ENCODE results near the gene IRF2BP1. TPM values are rescaled to one million over a fixed set of nuclear protein-coding genes. Genes with fewer than 3 reads are reported as not detected.
"Not testable (repeated sequence)": the region's sequence is repeated elsewhere in the genome, so short reads cannot be mapped to it uniquely, and the experiment has no call there.

The IRF2BP1 gene
- total RNA-seq, 2 experiments from 2014 or later = 17.5 to 19.1 TPM

DNA sequence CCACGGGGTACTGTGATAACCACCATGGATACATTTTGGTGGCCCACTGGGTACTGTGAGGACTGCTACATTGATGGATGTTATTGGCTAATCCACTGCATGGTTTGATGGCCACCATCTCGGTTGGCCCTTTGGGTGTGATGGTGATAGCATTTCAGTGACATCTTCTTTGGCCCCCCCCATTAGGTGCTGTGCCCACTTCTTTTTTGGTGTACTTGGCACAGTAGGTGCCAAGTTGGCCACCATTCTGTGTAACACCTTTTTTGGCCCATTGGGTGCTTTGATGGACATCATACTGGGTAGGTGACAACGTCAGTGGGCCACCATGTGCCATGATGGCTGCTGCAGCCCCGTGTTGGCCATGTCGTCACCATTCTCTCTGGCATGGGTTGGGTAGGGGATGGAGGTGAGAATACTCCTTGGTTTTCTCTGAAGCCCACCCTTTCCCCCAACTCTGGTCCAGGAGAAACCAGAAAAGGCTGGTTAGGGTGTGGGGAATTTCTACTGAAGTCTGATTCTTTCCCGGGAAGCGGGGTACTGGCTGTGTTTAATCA lies 12.6 kb downstream of the IRF2BP1 start:
- POLR2A ChIA-PET = no interaction called here
- CTCF ChIA-PET = interaction anchor here (1.6 kb wide), 1 partner anchor 9 kb away, joined by 4 read pairs; no protein-coding TSS in a partner anchor
- peaks cover 13% of the 10 kb centered on the region for H3K27me3 Mint-ChIP-seq
- no peak overlapping the region for H3K4me3 Mint-ChIP-seq
- H3K36me3 Mint-ChIP-seq (ENCODE audit: low read depth) = no peaks in the 10 kb centered on the region
- no peak overlapping the region for H3K27ac Mint-ChIP-seq
- no peak for DNase-seq
- no peaks in the 10 kb centered on the region for H3K9me3 Mint-ChIP-seq
- peaks cover 14% of the 10 kb centered on the region for H3K4me1 Mint-ChIP-seq

DNA sequence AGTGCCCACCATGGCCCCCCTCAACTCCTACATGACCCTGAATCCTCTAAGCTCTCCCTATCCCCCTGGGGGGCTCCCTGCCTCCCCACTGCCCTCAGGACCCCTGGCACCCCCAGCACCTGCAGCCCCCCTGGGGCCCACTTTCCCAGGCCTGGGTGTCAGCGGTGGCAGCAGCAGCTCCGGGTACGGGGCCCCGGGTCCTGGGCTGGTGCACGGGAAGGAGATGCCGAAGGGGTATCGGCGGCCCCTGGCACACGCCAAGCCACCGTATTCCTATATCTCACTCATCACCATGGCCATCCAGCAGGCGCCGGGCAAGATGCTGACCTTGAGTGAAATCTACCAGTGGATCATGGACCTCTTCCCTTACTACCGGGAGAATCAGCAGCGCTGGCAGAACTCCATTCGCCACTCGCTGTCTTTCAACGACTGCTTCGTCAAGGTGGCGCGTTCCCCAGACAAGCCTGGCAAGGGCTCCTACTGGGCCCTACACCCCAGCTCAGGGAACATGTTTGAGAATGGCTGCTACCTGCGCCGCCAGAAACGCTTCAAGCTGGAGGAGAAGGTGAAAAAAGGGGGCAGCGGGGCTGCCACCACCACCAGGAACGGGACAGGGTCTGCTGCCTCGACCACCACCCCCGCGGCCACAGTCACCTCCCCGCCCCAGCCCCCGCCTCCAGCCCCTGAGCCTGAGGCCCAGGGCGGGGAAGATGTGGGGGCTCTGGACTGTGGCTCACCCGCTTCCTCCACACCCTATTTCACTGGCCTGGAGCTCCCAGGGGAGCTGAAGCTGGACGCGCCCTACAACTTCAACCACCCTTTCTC lies 13.6 kb downstream of the IRF2BP1 start:
- ChIA-PET CTCF (no interaction called here), POLR2A (no interaction called here)
- DNase-seq = no peak
- Mint-ChIP-seq H3K27me3 (peaks cover 13% of the 10 kb centered on the region), H3K27ac (no peak overlapping the region), H3K4me1 (peaks cover 8% of the 10 kb centered on the region), H3K9me3 (no peaks in the 10 kb centered on the region), H3K4me3 (no peak overlapping the region), H3K36me3 (ENCODE audit: low read depth) (no peaks in the 10 kb centered on the region)

DNA sequence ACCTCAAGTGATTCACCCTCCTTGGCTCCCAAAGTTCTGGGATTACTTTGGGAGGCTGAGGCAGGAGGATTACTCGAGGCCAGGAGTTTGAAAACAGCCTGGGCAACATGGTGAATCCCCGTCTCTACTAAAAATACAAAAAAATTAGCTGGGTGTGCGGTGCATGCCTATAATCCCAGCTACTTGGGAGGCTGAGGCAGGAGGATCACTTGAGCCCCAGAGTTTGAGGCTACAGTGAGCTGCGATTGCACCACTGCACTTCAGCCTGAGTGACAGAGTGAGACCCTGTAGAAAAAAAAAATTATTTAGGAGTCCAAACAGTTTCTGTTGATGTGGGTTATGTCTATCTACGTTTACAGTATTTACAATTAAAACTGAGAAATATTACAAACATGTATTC lies 15.1 kb downstream of the IRF2BP1 start:
- Mint-ChIP-seq H3K27ac (no peak overlapping the region), H3K36me3 (ENCODE audit: low read depth) (no peaks in the 10 kb centered on the region)

DNA sequence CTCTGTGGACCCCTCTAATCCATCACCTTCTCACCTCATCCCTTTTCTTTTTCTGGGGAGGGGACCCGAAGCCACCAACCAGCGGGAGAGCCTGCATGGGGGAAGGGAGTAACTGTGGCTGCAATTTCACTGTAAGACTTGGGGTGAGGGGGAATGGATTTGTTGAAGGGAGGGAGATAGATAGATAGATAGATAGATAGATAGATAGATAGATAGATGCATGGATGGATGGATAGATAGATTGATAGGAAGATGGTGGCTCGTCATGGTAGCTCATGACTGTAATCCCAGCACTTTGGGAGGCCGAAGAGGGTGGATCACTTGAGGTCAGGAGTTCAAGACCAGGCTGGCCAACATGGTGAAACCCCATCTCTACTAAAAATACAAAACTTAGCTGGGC lies 18.7 kb downstream of the IRF2BP1 start:
- Mint-ChIP-seq H3K27me3 (peaks cover 30% of the 10 kb centered on the region), H3K4me1 (peaks cover 17% of the 10 kb centered on the region)
- POLR2A ChIA-PET; H3K36me3 Mint-ChIP-seq (ENCODE audit: low read depth); H3K27ac Mint-ChIP-seq; DNase-seq; H3K4me3 Mint-ChIP-seq; H3K9me3 Mint-ChIP-seq: not testable (repeated sequence)
- CTCF ChIA-PET = interaction anchor here (6.7 kb wide), 1 partner anchor 16 kb away, joined by 58 read pairs; the partner anchor contains the start of gene IRF2BP1

More for the DNA sequence above, 15.1 kb downstream of the IRF2BP1 start:
- ChIA-PET CTCF (no interaction called here), POLR2A (no interaction called here)
- H3K9me3 Mint-ChIP-seq = no peaks in the 10 kb centered on the region
- no peak for DNase-seq
- H3K4me1 Mint-ChIP-seq = no peaks in the 10 kb centered on the region
- no peak overlapping the region for H3K4me3 Mint-ChIP-seq
- peaks cover 12% of the 10 kb centered on the region for H3K27me3 Mint-ChIP-seq

DNA sequence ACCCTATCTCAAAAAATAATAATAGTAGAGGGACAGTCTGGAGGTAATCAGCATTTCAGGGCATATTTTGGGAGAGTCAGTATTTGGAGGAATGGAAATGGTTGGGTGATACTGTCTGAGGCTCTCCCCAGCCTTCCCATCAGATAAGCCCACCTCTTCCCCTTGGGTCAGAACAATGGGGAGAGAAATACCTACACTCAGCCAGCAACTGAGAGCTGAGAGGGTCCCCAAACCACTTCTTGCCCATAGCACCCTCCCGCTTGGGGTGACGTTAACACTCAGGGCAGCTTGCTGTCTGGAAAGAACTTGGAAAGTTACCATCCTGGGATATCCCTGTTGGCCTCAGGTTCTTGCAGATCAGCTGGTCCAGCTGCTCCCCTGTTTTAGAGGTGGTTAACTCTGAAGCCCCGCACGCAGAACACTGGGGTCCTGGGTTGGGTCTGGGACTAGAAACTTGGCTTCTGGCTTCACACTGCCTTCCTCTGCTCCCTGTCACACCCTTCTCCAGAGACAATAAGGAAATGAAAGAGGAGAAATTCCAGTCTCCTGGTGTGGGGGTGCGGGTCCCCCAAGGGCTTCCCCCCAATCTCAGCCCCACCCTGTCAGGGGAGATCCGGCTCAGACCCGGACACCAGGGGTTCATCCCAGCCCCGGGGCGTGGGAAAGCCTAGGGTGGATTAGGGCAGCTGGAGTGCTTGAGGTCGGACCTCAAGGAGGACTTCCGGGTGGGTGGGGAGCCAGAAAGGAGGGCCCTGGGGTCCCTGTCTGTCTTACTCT lies 19.4 kb downstream of the IRF2BP1 start:
- H3K4me1 Mint-ChIP-seq = peaks cover 22% of the 10 kb centered on the region
- no peak for DNase-seq
- H3K4me3 Mint-ChIP-seq = no peak overlapping the region
- no peaks in the 10 kb centered on the region for H3K9me3 Mint-ChIP-seq
- no peak overlapping the region for H3K27ac Mint-ChIP-seq
- peaks cover 30% of the 10 kb centered on the region for H3K27me3 Mint-ChIP-seq
- peaks cover 8% of the 10 kb centered on the region for H3K36me3 Mint-ChIP-seq (ENCODE audit: low read depth)
- CTCF ChIA-PET = interaction anchor here (1.2 to 6.7 kb wide), 2 partner anchors 17 to 26 kb away, joined by 3 to 58 read pairs; partner anchors contain the start of gene IRF2BP1
- POLR2A ChIA-PET = no interaction called here

DNA sequence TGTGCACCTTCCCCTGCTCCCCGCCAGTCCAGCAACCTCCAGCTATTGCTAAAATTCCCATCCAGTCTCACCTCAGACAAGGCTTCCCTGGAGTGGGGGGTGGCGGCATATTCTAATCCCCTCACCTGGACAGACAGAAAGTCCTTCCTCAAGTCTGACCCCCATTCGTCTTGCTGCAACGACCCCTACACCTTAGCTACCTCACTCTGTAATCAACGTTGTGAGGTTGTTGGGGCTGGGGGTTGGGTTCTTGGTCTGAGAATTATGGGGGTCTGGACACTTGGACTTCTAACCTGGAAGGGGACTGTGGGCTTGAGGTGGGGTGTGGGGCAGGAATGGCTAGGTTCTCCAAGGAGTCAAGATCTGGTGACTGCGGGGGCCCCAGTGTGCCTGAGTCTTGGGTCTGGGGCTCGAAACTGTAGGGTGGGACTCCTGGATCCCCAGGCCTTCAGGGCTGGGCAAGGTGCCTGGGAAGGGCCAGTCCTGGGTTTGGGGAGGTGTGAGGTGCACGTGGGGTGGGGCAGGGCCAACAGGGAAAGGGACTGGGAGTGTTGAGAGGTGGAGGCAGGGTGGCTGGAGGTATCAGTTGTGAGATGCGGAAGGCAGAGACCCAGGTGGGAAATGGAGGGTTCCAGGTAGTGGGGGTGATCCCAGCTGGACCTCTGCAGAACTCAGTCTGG lies 20.5 kb downstream of the IRF2BP1 start:
- H3K36me3 Mint-ChIP-seq (ENCODE audit: low read depth) = peaks cover 10% of the 10 kb centered on the region
- H3K4me1 Mint-ChIP-seq = peaks cover 28% of the 10 kb centered on the region
- H3K27me3 Mint-ChIP-seq = peaks cover 30% of the 10 kb centered on the region
- no peaks in the 10 kb centered on the region for H3K9me3 Mint-ChIP-seq
- POLR2A ChIA-PET = no interaction called here
- no peak overlapping the region for H3K27ac Mint-ChIP-seq
- DNase-seq = no peak
- CTCF ChIA-PET = interaction anchor here (0.5 to 6.7 kb wide), 7 partner anchors 18 to 175 kb away, joined by 3 to 58 read pairs (median 3); partner anchors contain the start of gene IRF2BP1
- H3K4me3 Mint-ChIP-seq = no peak overlapping the region

DNA sequence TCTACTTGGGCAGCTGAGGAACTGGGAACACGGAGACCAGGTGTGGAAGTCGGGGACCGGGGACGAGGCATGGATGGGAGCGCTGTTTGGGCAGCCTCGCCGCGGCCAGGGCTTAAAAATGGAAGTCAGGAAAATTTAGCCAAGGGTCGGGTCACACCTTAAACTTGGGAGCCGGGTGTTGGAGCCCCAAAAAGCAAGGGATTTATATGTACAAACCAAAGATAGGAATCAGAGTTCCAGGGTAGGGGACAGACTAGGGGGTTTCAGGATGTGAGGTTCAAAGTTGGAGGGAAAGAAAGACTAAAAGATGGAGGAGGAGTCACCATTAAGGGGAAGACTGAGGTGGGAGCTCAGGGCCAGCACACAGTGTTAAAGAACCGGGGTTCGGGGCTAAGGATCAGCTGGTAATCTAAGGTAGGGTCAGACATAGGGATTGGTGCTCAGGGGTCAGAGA lies 21.3 kb downstream of the IRF2BP1 start:
- CTCF ChIA-PET = interaction anchor here (1.0 to 6.7 kb wide), 12 partner anchors 11 to 840 kb away, joined by 3 to 58 read pairs (median 3); partner anchors contain the start of genes IRF2BP1, QPCTL and SNRPD2

DNA sequence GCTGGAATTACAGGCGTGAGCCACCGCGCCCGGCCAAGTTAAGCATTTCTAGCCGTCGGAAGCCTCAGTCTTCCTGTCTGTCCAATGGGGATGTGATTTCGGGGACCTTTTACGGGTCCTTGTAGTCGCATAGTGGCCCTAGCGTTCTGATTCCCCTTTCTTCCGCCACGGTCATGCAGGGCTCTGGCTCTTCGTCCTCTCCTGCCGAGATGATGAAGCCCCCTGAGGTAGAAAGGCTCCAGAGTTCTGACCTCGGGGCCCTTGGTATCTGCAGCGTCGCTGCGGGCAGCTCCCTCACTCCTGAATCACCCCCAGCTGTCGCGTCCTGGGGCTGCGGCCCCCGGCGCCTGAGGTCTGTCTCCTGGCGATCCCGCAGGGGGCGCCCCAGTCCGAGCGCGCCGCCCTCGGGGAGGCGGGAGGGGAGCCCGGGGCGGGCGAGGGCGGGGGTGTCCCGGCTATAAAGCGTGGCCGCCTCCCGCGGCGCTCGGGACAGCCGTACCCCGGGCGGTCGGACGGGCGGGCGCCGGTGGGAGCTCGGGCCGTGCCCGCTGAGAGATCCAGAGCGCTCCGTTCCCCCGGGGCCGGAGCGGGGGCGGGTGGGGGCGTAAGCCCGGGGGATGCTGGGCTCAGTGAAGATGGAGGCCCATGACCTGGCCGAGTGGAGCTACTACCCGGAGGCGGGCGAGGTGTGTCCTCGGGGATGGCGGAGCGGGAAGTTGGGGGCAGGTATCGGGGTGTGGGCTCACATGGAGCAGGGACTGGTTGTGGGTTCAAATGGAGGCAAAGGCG lies 21.9 kb downstream of the IRF2BP1 start, which contains the start of gene FOXA3:
TSS of gene FOXA3 (plus strand) at position 487 of the 789 bp plus-strand sequence. CDS start at position 618, 131 bp downstream.
- peak; percentile 52 for DNase-seq
- peak within 1 kb of the TSS; percentile 95 for H3K27ac Mint-ChIP-seq
- peak within 1 kb of the TSS; percentile 93 for H3K4me3 Mint-ChIP-seq
- POLR2A ChIA-PET = interaction anchor here (0.6 to 0.7 kb wide), 3 partner anchors 22 to 924 kb away, joined by 3 read pairs; partner anchors contain the start of genes IRF2BP1 and SLC1A5
- peaks cover 11% of the 10 kb centered on the region for H3K36me3 Mint-ChIP-seq (ENCODE audit: low read depth)
- CTCF ChIA-PET = interaction anchor here (0.9 to 6.7 kb wide), 22 partner anchors 9 to 840 kb away, joined by 3 to 58 read pairs (median 3); partner anchors contain the start of genes GIPR, IRF2BP1, MYPOP and QPCTL
- peaks cover 30% of the 10 kb centered on the region for H3K27me3 Mint-ChIP-seq
- no peaks in the 10 kb centered on the region for H3K9me3 Mint-ChIP-seq
- peaks cover 29% of the 10 kb centered on the region for H3K4me1 Mint-ChIP-seq

More for the DNA sequence above, 21.3 kb downstream of the IRF2BP1 start:
- POLR2A ChIA-PET = no interaction called here
- no peak for DNase-seq
- Mint-ChIP-seq H3K4me3 (peak overlapping the region; percentile 33), H3K27me3 (peaks cover 30% of the 10 kb centered on the region), H3K9me3 (no peaks in the 10 kb centered on the region), H3K36me3 (ENCODE audit: low read depth) (peaks cover 10% of the 10 kb centered on the region), H3K4me1 (peaks cover 29% of the 10 kb centered on the region), H3K27ac (peak overlapping the region; percentile 72)

DNA sequence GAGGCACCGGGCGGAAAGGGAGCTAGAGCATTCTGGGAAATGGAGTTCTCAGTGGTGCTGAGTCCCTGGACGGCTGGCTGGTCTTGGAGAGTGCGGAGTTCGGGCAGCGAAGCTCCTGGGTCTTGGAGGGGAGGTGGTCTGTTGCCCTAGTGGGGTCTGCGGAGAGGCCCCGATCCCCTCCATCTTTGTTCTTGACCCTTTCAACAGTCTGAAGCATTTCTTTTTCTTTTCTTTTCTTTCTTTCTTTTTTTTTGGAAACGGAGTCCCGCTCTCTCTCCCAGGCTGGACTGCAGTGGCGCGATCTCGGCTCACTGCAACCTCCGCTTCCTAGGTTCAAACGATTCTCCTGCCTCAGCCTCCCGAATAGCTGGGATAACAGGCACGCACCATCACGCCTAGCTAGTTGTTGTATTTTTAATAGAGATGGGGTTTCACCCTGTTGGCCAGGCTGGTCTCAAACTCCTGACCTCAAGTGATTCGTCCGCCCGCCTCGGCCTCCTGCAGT lies 22.6 kb downstream of the IRF2BP1 start:
- ChIA-PET POLR2A (interaction anchor here (0.6 to 0.7 kb wide), 3 partner anchors 23 to 925 kb away, joined by 3 read pairs; partner anchors contain the start of genes IRF2BP1 and SLC1A5), CTCF (interaction anchor here (0.8 to 6.7 kb wide), 20 partner anchors 8 to 841 kb away, joined by 3 to 58 read pairs (median 3); partner anchors contain the start of genes GIPR, IRF2BP1, MYPOP and QPCTL)
- H3K36me3 Mint-ChIP-seq (ENCODE audit: low read depth) = peaks cover 11% of the 10 kb centered on the region
- peak overlapping the region; percentile 95 for H3K27ac Mint-ChIP-seq
- H3K4me3 Mint-ChIP-seq = peak overlapping the region; percentile 93
- H3K4me1 Mint-ChIP-seq = peaks cover 31% of the 10 kb centered on the region
- no peak for DNase-seq
- no peaks in the 10 kb centered on the region for H3K9me3 Mint-ChIP-seq
- H3K27me3 Mint-ChIP-seq = peaks cover 29% of the 10 kb centered on the region

DNA sequence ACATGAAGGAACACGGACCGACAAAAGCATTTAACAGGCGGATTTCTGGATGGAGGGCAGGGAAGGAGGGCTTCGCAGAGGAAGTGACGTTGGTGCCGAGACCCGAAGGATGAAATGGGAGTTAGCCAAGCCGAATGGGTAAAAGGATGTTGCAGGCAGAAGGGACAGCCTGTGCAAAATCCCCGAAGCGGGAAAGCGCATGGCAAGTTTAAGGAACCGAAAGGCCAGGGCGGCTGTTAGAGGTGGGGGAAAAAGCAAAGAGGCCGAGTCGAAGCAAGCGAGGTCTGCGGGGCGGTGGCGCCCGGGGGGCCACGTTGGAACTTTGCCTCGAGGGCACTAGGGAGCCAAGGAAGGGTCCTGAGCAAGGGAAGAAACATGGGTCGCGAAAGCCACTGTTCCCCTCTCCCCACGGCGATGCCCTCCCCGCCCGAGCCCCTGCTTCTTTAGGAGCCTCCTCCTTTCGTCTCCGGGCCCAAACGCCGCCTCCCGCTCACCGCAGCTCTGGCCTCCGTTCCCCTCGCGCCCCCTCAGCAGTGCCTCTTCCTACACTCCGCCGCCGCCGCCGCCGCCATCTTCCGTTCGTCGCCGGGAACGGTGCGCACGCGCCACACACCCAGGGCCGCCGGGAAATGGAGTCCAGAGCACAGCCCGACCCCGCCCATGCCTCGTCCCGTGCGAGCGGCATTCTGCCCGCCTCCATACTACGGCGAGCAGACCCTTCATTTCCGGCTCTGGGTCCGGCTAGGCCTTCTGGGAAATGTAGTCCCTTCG lies 23.2 kb downstream of the IRF2BP1 start, which contains the start of gene SYMPK:
TSS of gene SYMPK (minus strand) at position 584 of the 771 bp plus-strand sequence. CDS start 8,652 bp downstream, outside the sequence.
- H3K27me3 Mint-ChIP-seq = peaks cover 29% of the 10 kb centered on the region
- peak within 1 kb of the TSS; percentile 95 for H3K27ac Mint-ChIP-seq
- no peaks in the 10 kb centered on the region for H3K9me3 Mint-ChIP-seq
- H3K36me3 Mint-ChIP-seq (ENCODE audit: low read depth) = peaks cover 14% of the 10 kb centered on the region
- peaks cover 34% of the 10 kb centered on the region for H3K4me1 Mint-ChIP-seq
- H3K4me3 Mint-ChIP-seq = peak within 1 kb of the TSS; percentile 93
- ChIA-PET POLR2A (interaction anchor here (0.6 kb wide), 3 partner anchors 23 to 926 kb away, joined by 3 to 7 read pairs (median 3); partner anchors contain the start of genes IRF2BP1 and SLC1A5), CTCF (interaction anchor here (0.8 to 6.7 kb wide), 13 partner anchors 7 to 195 kb away, joined by 3 to 58 read pairs (median 4); partner anchors contain the start of genes GIPR, IRF2BP1 and MYPOP)
- peak; percentile 99 for DNase-seq
